Type B pancreatic cell (in vitro differentiated cells): ENCODE measurements around the gene FUT1. TPM values are rescaled to one million over a fixed set of nuclear protein-coding genes. Genes with fewer than 3 reads are reported as not detected.

Source experiments
- DNase-seq: peaks from one replicate; pipeline ENCODE4 v3.0.0; 2021; ENCODE audit warnings: mixed read lengths; ENCODE audit not compliant: unreplicated experiment; ENCODE audit errors: extremely low spot score
- H3K27ac Mint-ChIP-seq: 2 replicates; pipeline ENCODE4 v1.8.0; 2021; ENCODE audit warnings: mild to moderate bottlenecking, mixed read lengths
- H3K27me3 Mint-ChIP-seq: 2 replicates; pipeline ENCODE4 v1.8.0; 2021; ENCODE audit warnings: mixed read lengths
- H3K36me3 Mint-ChIP-seq: 2 replicates; pipeline ENCODE4 v1.8.0; 2021; ENCODE audit warnings: mixed read lengths
- H3K4me1 Mint-ChIP-seq: one replicate; pipeline ENCODE4 v1.8.0; 2021; ENCODE audit warnings: mixed read lengths; ENCODE audit not compliant: unreplicated experiment
- H3K4me3 Mint-ChIP-seq: 2 replicates; pipeline ENCODE4 v1.8.0; 2021; ENCODE audit warnings: mild to moderate bottlenecking, mixed read lengths
- H3K9me3 Mint-ChIP-seq: 2 replicates; pipeline ENCODE4 v1.8.0; 2021; ENCODE audit warnings: mixed read lengths
- total RNA-seq: library from RNA; stranded (reverse); gene quantifications from 2 replicates; pipeline ENCODE4 v1.2.1, GENCODE V29; 2021; ENCODE audit warnings: low replicate concordance
- TF ChIP-seq, protein P1 (sequence below): fragments of 200-600 bp; sonication (generic); conservative IDR thresholded peaks from 2 replicates; pipeline ENCODE4 v1.5.0; 2021; ENCODE audit warnings: antibody characterized with exemption, mild to moderate bottlenecking

Gene FUT1
- total RNA-seq, 1 donor from 2014 or later: 15.0 TPM

DNA sequence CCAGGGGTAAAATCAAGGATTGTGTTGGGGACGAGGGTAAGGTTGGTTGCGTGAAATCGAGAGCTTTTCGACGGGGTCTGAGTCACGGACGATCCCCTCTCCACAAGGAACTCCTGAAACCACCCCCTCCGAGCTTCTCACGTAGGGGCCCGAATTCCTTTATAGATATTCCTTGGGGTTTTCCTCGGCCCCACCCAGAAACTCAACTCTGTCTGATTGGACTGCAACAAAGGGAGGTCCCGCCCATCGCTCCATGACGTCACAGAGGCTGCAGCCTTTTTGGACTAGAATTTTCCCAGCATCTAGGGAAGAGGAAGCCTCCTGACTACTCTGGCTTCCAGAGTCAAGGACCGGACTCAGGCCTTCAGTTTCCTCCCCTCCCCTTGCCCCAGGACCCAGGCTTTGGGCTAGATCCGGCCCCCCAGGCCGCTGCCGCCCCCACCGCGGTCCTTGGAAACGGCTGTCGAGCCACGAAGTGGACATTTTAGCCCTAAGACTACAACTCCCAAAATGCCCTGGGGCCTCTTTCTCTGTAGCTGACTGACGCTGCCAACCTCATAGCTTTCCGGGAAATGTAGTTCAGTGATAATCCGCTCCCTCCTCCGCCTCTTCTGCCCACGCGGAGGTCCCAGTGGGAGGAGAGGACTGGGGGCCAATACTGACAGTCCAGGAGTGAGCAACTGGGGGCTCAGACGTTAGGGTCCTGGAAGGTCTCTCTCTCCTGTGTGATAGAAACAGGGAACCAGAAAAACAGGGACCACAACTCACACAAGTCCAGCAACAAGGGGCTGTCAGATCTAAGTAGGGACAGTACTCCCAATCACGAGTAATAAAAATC lies 5.5 kb downstream of the FUT1 start, which contains the start of gene IZUMO1:
TSS of gene IZUMO1 (minus strand) at position 172 of the 838 bp plus-strand sequence. CDS start 1,050 bp downstream, outside the sequence.
- Mint-ChIP-seq H3K36me3 (peaks cover 5% of the 10 kb centered on the region), H3K27me3 (peaks cover 11% of the 10 kb centered on the region), H3K4me3 (peak within 1 kb of the TSS; percentile 77), H3K27ac (peak within 1 kb of the TSS; percentile 41), H3K4me1 (peaks cover 9% of the 10 kb centered on the region), H3K9me3 (no peaks in the 10 kb centered on the region)
- DNase-seq: no peak
- TF ChIP-seq, protein P1, sequence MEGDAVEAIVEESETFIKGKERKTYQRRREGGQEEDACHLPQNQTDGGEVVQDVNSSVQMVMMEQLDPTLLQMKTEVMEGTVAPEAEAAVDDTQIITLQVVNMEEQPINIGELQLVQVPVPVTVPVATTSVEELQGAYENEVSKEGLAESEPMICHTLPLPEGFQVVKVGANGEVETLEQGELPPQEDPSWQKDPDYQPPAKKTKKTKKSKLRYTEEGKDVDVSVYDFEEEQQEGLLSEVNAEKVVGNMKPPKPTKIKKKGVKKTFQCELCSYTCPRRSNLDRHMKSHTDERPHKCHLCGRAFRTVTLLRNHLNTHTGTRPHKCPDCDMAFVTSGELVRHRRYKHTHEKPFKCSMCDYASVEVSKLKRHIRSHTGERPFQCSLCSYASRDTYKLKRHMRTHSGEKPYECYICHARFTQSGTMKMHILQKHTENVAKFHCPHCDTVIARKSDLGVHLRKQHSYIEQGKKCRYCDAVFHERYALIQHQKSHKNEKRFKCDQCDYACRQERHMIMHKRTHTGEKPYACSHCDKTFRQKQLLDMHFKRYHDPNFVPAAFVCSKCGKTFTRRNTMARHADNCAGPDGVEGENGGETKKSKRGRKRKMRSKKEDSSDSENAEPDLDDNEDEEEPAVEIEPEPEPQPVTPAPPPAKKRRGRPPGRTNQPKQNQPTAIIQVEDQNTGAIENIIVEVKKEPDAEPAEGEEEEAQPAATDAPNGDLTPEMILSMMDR: no peak

DNA sequence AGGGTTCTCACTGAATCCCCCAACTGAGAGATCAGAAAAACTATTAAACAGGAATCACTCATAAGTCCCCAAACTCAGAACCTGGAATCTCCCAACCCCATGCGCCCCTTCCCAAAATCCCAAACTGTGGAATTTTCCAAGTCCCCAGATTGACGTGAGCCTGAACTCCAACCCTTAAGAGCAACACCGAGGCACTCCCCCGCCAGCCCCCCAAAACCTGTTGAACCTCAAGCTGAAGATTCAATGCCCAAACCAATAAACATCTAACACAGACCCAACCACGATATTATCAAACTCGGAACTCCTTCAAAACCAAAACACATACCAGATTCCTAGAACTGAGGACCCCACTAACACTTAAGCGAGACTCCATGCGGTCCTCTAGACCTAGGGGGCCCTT lies 6.3 kb downstream of the FUT1 start:
- Mint-ChIP-seq H3K36me3 (peaks cover 5% of the 10 kb centered on the region), H3K4me3 (peak overlapping the region; percentile 8), H3K4me1 (peaks cover 6% of the 10 kb centered on the region), H3K9me3 (no peaks in the 10 kb centered on the region), H3K27ac (no peak overlapping the region), H3K27me3 (peaks cover 6% of the 10 kb centered on the region)
- TF ChIP-seq, protein P1: no peak
- no peak for DNase-seq

DNA sequence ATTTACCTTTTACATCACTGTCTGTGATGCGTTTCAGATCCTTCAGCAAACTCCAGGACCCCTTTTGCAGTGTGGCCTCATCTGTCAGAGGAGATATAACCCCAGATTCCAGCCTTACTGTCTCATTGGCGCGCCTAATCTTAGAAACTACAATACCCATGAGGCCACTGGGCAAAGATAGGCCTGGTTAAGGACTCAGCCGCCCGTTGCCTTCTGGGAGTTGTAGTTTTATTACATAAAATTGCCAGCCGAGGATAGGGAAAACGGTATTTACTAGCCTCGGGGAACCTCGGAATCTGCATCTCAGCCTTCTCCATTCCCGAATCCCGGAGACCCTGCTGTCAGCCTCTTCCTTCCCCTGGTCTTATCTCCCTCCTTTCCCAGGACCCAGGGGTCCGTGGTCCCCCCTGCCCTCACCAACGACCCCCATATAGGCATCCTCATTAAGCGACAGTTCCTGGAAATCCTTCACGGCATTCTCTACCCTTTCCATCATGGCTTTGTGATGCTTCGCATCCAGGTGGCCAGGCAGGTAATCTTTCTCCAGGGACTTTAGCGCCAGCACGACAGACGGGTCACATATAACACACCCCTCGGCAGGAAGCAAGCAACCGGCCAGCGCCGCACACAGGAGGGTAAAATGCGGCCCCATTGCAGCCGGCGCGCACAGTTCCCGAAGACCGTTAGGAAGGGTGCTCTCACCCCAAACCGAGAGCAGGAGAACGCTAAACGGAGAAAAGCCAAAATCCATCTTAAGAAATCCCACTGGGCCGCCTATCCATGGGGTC lies 7.0 kb downstream of the FUT1 start:
- peaks cover 5% of the 10 kb centered on the region for H3K36me3 Mint-ChIP-seq
- H3K27me3 Mint-ChIP-seq: no peaks in the 10 kb centered on the region
- TF ChIP-seq, protein P1: no peak
- H3K9me3 Mint-ChIP-seq: no peaks in the 10 kb centered on the region
- no peak for DNase-seq
- no peak overlapping the region for H3K4me3 Mint-ChIP-seq
- H3K27ac Mint-ChIP-seq: no peak overlapping the region
- H3K4me1 Mint-ChIP-seq: peaks cover 4% of the 10 kb centered on the region

DNA sequence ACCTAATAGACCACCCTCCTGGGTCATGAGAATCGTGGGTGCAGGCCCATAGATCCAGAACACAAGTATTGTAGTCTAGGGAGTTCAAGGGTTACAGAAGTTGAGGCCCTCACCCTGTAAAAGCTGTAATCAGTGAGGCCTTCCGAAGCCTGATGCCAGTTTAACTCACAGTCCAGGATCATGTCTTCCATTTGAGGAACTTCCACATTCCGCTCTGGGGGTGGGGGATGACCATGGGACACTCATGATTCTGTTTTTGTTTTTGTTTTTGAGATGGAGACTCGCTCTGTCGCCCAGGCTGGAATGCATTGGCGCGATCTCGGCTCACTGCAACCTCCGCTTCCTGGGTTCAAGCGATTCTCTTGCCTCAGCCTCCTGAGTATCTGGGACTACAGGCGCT lies 10.3 kb downstream of the FUT1 start:
- Mint-ChIP-seq H3K36me3 (peaks cover 5% of the 10 kb centered on the region), H3K4me3 (no peak overlapping the region), H3K9me3 (no peaks in the 10 kb centered on the region), H3K27ac (no peak overlapping the region), H3K27me3 (peaks cover 3% of the 10 kb centered on the region), H3K4me1 (peaks cover 10% of the 10 kb centered on the region)
- DNase-seq: no peak
- TF ChIP-seq, protein P1: no peak

DNA sequence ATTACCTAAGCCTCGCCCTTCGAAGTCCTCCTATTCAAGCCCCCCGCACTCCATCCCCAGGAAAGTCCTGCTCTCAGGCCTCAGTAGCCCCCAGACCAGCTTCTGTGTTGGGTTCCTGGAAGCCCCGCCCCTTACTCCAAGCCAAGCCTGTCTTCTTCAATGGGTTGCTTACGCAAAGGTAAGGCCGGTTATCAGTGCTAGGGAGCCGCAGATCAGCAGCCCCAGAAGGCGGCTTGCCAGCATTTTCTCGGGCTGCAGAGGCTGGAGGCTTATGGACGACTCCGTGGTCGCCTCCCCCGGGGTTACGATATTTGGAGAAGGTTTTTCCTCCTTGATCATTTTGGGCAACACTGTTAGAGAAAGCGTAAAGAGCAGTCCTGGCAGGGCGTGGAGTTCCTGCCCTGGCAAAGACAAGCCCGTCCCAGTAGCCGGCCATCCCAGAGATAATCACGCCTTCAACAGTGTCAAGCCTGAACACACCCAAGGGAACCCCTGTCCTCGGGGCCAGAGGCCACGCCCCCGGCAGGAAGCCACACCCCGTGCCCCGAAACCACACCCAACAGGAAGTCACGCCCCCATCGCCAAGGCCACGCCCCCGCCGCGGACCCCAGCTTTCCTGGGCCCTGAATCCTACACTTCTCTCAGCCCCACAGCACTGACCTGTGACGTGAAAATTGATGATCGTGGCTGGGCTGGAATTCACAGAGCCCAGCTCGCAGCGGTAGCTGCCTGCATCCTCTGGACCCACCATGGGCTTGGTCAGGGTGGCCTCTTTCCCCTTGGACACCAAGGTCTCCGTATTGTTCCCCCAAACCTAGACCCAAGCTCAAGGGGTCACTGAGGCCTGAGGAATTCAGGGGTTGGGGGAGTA lies 11.1 kb downstream of the FUT1 start:
- Mint-ChIP-seq H3K27me3 (peaks cover 3% of the 10 kb centered on the region), H3K4me3 (peak overlapping the region; percentile 39), H3K4me1 (peaks cover 10% of the 10 kb centered on the region), H3K9me3 (no peaks in the 10 kb centered on the region), H3K36me3 (peaks cover 5% of the 10 kb centered on the region), H3K27ac (no peak overlapping the region)
- no peak for DNase-seq
- TF ChIP-seq, protein P1: no peak
